D721Med (cell line): ENCODE results near the gene GUF1.

Experiments used
- DNase-seq: peaks from one replicate; pipeline ENCODE4 v3.0.0; 2011; ENCODE audit warnings: low spot score; ENCODE audit not compliant: insufficient read length
- FAIRE-seq: peaks from 2 replicates; lab custom pipeline; 2011; peaks lifted over from hg19 to GRCh38; lab: Jason Lieb, UNC
- CTCF ChIP-seq: IDR thresholded peaks from 2 replicates; pipeline ENCODE4 v1.5.1; 2012; ENCODE audit warnings: mild to moderate bottlenecking, control low read depth; ENCODE audit not compliant: insufficient read depth; ENCODE audit errors: missing control alignments

GUF1 gene

DNA sequence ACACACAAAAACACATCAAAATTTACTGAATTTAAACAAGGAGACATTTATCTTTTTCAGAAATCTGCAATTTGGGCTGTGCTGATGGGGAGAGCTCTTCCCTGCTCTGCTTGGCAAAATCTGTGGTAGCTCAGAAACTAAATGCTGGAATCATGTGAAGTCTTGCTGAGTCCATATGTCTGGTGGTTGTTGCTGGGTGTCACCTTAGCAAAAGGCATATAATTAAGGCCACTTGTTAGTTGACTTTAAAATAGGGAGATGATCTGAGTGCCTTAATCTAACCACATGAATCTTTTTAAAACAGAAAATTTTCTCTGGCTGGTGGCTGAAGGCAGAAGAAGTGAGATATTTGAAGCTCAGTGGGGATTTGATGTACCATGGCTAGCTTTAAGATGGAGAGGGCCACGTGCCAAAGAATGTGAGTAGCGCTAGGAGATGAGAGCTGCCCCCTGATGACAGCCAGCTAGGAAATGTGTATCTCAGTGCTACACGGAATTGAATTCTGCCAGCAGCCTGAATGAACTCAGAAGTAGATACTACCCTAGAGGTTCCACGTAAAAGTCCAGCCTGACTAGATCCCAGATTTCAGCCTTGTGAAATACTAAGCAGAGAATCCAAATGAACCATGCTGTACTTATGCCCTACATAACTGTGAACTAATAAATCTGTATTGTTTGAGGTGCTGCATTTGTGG, 7.6 kb upstream of the GUF1 start:
- DNase-seq = no peak
- no peak for FAIRE-seq
- no peak for TF ChIP-seq CTCF

GRCh38 chr4:44671636-44672035, 6.6 kb upstream of the GUF1 start:
- no peak for FAIRE-seq
- no peak for TF ChIP-seq CTCF
- no peak for DNase-seq

- FAIRE-seq (no peak), DNase-seq (no peak)
- peak; percentile 37 for TF ChIP-seq CTCF
Observed at GRCh38 chr4:44674471-44674870, 3.7 kb upstream of the GUF1 start.

- no peak for FAIRE-seq
- no peak for DNase-seq
- TF ChIP-seq CTCF = no peak
Observed at GRCh38 chr4:44675366-44675765, 2.9 kb upstream of the GUF1 start.

DNA sequence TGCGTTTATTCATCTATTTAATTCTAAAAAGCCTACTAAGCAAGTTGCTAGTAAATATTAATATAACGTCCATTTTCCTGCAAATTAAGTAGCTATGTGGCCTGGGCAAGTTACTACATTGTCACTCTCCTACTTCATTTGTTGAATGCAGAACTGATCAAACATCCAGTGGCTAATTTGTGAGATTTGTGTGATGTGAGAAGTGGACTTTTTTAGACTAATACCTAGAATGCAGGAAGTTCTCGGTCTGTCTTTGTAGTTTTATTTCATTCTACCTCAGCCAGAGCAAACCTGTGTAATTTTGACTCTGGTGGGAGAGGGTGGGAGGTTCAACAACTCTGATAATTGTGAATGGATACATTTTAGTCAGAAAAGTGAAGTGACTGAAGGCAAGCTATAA, 840 bp downstream of the GUF1 start:
- peak; percentile 67 for FAIRE-seq
- TF ChIP-seq CTCF = no peak
- DNase-seq = no peak

- FAIRE-seq = no peak
- DNase-seq = no peak
- TF ChIP-seq CTCF = no peak
Observed at GRCh38 chr4:44684648-44685047, 6.4 kb downstream of the GUF1 start.

- FAIRE-seq (no peak), DNase-seq (no peak)
- TF ChIP-seq CTCF = no peak
Observed at GRCh38 chr4:44700427-44700826, 22.2 kb downstream of the GUF1 start.
